GM12892 (cell line): Measurements from ENCODE around the gene CABP4.
"Not testable (repeated sequence)": the region's sequence is repeated elsewhere in the genome, so short reads cannot be mapped to it uniquely, and the experiment has no call there.

Experiments used
- DNase-seq: peaks from one replicate; pipeline ENCODE4 v3.0.0; 2011; ENCODE audit not compliant: insufficient read length
- FAIRE-seq: peaks from 2 replicates; lab custom pipeline; 2011; peaks lifted over from hg19 to GRCh38; lab: Jason Lieb, UNC
- POLR2A ChIP-seq: IDR thresholded peaks from 2 replicates; pipeline ENCODE4 v1.6.1; 2011; ENCODE audit warnings: low read depth, low read length, control low read depth
- POLR2AphosphoS5 ChIP-seq: IDR thresholded peaks from 2 replicates; pipeline ENCODE4 v1.6.1; 2011; ENCODE audit warnings: low read depth, low read length, control low read depth
- TAF1 ChIP-seq: IDR thresholded peaks from 2 replicates; pipeline ENCODE4 v1.6.1; 2011; ENCODE audit warnings: low read depth, mild to moderate bottlenecking, control low read depth, low read length, borderline replicate concordance

The CABP4 gene

DNA sequence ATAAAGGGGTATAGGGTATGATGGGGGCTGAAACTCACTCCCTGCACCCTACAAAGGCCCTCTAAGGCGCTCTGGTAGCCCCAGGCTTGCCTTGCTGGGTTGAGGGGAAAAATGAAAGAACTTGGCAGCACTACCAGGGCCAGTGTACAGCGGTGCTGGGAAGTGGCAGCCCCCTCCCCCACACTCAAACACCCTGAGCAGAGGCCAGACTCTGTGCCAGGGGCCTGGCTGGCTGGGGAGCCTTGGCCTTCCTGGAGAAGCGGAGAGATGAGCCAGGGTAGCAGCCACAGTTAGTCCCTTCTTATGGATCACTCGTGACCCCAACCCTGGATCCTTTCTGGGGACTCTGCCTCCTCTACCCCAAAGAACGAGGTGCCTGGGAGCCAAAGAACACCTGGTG lies 11.2 kb downstream of the CABP4 start:
- TF ChIP-seq TAF1 (no peak), POLR2AphosphoS5 (no peak), POLR2A (no peak)
- DNase-seq (no peak), FAIRE-seq (no peak)

DNA sequence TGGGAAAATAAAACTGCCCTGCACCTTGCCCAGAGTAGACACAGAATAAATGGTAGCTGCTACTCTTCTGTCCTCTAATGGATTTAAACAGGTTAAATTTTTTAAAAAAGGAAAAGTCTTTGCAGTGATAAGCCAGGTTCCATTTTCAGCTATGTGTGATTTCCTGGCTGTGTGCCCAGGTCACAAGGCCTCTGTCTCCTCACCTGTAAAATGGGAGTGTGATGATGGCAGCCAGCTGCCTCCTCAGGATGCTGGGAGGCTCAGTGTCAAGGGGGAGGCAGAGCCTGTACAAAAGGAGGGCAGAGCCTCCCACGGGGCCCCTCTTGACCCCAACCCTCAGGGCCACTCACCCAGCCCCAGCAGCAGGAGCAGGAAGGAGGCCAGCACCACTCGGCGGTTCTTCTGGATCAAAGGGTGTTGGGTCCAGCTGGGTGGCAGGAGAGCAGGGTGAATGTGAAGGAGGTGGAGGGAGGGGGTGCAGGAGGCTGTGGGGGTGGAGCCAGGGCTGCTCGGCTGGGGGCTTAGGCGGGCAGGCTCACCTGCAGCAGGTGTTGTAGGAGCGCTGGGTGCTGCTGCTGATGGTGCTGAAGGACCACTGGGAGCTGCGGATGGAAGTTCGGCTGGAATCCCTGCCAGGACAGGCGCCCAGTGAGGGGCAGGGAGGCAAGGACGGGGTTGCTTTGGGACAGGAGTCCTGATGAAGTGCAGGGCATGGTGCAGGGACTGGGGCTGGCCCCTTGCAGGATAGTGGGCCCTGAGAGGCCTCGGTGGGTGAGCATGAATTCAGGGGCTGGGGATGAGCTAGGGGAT lies 12.0 kb downstream of the CABP4 start:
- FAIRE-seq, result no peak
- no peak for DNase-seq
- TF ChIP-seq POLR2AphosphoS5 (no peak), TAF1 (no peak), POLR2A (no peak)

DNA sequence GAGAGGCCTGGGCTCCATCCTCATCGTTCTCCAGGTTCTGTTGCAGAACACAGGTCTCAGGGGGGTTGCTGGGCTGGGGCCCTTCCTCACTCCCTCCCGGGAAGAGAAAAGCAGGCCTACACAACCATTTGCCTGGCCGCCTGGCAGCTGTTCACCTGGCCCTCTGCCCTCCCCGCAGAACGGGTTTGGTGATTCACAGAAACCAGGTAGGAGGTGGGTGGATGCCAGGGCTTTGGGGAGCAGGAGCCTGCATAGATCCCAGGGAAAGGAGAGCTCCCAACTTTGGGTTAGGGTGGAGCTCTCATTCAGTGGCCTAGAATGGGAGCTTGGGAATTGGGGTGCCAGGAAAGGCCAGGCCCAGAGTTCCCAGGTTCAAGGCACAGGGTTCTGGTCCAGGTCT lies 12.9 kb downstream of the CABP4 start:
- no peak for DNase-seq
- FAIRE-seq, result no peak

DNA sequence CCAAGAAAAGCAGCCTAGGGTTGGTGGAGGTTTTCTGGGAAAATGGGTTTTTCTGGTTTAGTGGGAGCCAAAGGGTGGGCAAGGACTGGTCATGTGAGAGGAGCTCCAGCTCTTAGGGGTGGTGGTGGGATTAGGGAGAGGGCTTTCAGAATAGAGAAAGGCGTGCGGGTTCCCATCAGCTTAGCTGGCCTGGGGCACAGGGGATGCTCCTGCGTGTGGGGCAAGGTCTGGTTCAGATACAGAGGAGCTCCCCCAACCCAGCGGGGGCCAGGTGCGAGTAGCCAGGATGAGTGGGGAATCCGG lies 13.3 kb downstream of the CABP4 start:
- DNase-seq, result no peak
- no peak for TF ChIP-seq POLR2A
- TF ChIP-seq TAF1, result no peak
- no peak for TF ChIP-seq POLR2AphosphoS5
- FAIRE-seq, result no peak

More for the DNA sequence above, 12.9 kb downstream of the CABP4 start:
- TF ChIP-seq POLR2A (no peak), TAF1 (no peak), POLR2AphosphoS5 (no peak)

DNA sequence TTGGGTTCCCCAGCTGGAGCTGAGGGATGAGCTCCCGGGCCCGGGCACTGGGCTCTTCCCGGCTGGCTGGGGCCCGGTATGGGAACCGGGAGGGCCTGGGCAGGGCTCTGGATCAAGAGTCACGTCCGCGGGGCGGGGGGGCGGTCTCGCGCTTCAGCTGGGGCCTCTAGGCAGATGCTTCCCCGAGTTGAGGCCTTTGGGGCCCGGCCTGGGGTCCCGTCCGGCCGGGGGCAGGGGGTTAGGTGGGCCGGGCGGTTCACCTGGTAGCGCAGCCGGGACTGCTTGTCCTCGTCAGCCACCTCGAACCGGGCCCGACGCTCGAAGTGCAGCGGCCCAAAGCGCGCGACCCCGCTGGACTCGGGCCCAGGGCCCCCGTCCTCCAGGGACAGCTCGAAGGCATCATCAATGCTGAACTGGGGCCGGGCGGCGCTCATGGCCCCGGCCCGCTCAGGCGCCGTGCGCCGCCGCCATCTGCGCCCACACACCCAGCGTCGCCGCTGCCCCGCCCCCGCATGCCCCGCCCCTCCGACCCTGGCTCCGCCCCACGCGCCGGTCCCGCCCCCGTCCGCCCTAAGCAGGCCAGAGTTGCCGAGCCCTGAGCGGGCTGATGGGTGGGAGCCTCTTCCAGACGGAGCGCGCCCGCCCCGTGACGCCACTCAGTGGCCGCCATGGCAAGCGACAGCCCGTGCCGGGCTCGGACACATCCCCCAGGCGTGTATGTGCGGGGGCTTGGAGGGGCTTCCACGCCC lies 13.8 kb downstream of the CABP4 start, which contains the start of gene TMEM134:
TMEM134 (minus strand) TSS at position 493 of the 749 bp plus-strand sequence; CDS start at position 434, 59 bp downstream.
- DNase-seq (peak; percentile 91), FAIRE-seq (peak; percentile 95)
- TF ChIP-seq POLR2AphosphoS5 (0 out of 2 replicates have a peak, but pooled peaks have one; percentile 60), TAF1 (peak; percentile 62), POLR2A (peak; percentile 77; the same call in 1 of the 2 replicates)

DNA sequence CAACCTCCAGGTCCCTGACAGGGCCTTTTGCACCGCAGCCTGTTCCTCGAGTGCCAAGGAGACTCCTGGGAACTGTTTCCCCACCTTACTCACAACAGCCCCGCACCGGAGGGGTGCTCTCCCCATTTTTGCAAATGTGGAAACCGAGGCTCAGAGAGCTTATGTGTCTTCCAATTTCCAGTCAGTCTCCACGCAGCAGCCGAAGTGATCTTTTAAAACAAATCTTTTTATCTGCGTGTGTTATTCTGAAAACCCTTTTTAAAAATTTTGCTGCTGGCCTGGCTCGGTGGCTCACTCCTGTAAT lies 14.3 kb downstream of the CABP4 start:
- FAIRE-seq, result no peak

DNA sequence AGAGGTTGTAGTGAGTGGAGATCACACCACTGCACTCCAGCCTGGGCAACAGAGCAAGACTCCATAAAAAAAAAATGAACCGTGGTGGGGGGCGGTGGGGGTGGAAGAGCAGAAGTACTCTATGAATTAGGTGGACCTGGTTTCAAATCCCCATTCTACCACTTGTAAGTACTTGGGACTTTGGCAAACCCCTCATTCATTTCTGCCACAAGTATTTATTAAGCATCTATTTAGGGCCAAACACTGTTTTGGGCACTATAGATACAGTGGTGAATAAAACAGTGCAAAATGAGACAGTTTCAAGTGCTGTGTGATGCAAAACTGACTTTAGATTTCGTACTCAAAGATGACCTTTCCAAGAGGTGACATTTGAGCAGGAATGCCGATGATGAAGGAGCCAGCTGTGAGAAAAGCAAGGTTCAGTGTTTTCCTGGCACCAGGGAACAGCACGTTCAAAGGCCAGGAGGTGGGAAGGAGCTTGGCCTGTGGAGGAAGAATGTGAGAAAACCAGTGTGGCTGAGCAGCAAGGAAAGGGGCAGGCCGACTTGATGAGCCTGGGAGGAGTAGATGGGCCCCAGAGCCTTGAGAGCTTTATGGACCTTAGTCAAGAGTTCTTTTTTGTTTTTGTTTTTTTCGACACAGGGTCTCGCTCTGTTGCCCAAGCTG lies 15.3 kb downstream of the CABP4 start:
- FAIRE-seq, result peak; percentile 90
- DNase-seq, result no peak
- TF ChIP-seq TAF1 (no peak), POLR2AphosphoS5 (no peak), POLR2A (no peak)

More for the DNA sequence above, 14.3 kb downstream of the CABP4 start:
- no peak for DNase-seq
- no peak for TF ChIP-seq POLR2AphosphoS5
- TF ChIP-seq POLR2A, result no peak
- no peak for TF ChIP-seq TAF1

DNA sequence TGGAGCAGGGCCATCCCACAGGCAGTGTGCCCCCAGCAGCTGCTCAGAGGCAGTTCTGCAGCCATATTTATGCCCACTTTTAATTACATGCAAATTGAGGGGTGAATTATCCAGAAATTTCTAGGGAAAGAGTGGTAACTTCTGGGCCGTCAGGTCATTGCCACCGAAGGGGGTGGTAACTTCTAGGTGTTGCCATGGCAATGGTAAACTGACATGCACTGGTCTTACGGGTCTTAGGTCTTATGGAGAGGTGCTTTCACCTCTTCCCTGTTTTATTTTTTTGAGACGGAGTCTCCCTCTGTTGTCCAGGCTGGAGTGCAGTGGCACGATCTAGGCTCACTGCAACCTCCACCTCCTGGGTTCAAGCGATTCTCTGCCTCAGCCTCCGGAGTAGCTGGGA lies 17.7 kb downstream of the CABP4 start:
- TF ChIP-seq POLR2AphosphoS5 (no peak), TAF1 (no peak), POLR2A (no peak)
- FAIRE-seq (no peak), DNase-seq (no peak)

DNA sequence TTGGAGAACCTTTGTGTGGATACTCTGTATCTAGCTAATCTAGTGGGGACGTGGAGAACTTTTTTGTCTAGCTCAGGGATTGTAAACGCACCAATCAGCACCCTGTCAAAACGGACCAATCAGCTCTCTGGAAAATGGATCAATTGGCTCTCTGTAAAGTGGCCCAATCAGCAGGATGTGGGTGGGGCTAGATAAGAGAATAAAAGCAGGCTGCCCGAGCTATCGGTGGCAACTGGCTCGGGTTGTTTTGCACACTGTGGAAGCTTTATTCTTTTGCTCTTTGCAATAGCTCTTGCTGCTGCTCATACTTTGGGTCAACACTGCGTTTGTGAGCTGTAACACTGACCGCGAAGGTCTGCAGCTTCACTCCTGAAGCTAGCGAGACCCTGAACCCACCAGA lies 21.5 kb downstream of the CABP4 start:
- FAIRE-seq, DNase-seq: not testable (repeated sequence)

DNA sequence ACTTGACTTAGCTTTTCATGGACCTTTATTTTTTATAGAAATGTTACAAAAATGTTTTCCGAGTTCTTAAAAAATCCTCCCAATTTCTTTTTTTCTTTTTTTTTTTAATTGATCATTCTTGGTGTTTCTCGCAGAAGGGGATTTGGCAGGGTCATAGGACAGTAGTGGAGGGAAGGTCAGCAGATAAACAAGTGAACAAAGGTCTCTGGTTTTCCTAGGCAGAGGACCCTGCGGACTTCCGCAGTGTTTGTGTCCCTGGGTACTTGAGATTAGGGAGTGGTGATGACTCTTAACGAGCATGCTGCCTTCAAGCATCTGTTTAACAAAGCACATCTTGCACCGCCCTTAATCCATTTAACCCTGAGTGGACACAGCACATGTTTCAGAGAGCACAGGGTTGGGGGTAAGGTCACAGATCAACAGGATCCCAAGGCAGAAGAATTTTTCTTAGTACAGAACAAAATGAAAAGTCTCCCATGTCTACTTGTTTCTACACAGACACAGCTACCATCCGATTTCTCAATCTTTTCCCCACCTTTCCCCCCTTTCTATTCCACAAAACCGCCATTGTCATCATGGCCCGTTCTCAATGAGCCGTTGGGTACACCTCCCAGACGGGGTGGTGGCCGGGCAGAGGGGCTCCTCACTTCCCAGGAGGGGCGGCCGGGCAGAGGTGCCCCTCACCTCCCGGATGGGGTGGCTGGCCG lies 22.3 kb downstream of the CABP4 start:
- DNase-seq, FAIRE-seq: not testable (repeated sequence)

DNA sequence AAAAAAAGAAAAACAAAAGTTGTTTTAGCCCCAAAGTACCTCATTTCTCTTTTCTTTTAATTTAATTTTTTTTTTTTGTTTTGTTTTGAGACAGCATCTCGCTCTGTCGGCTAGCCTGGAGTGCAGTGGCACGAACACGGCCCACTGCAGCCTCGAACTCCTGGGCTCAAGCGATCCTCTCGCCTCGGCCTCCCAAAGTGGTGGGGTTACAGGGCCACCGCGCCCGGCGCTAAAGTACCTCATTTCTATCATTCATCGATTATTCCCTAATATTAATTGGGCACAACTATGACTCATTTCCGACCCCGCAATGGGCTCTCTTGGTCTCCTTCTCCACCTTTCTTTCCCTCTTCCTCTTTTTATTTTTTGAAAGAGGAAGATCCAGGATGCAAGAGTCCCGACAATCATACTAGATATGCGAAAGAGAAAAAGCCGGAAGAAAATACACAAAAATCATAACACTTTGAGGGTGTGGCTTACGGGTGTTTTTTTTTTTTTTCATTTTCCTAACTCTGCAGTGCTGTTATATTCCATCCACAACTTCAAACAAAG lies 27.2 kb downstream of the CABP4 start:
- FAIRE-seq (no peak), DNase-seq (no peak)
- TF ChIP-seq TAF1 (no peak), POLR2A (no peak), POLR2AphosphoS5 (no peak)
